HepG2 (cell line): Measurements from ENCODE around the gene SLCO3A1. TPM values are rescaled to one million over a fixed set of nuclear protein-coding genes. Genes with fewer than 3 reads are reported as not detected.

ENCODE experiments used
- ATAC-seq: fragments of 200-7000 bp; cut with Tn5 transposase; 3 replicates; pipeline ENCODE4 v1.9.1; 2020; ENCODE audit warnings: mild to moderate bottlenecking, moderate library complexity
- BruUV-seq: library from RNA; stranded (reverse); fragments of 400-500 nt; replicated peaks from 2 replicates; lab custom pipeline; 2021; lab: Mats Ljungman, UMichigan
- CTCF ChIA-PET: fragments of 300-600 bp; formaldehyde crosslinking; extraction: SDS; loops from one replicate; lab custom pipeline; 2021; ENCODE audit warnings: low total read pairs, inconsistent platforms, low intra/inter-chr PET ratio; lab: Yijun Ruan, JAX
- POLR2A ChIA-PET: fragments of 350-600 bp; sonication (Branson Sonifier 250); formaldehyde crosslinking; loops from one replicate; lab custom pipeline; 2020; ENCODE audit warnings: antibody characterized with exemption, inconsistent platforms; lab: Yijun Ruan, JAX
- DNase-seq: peaks from one replicate; pipeline ENCODE4 v3.0.0-alpha.2; 2015; ENCODE audit warnings: low spot score
- FAIRE-seq: peaks from 3 replicates; lab custom pipeline; 2011; peaks lifted over from hg19 to GRCh38; lab: Jason Lieb, UNC
- H2AFZ ChIP-seq: one replicate; pipeline ENCODE4 v1.6.1; 2011; ENCODE audit warnings: low read length, inconsistent platforms
- H3K27ac ChIP-seq: fragments of 300-600 bp; 3 replicates; pipeline ENCODE4 v1.8.0; 2011; ENCODE audit warnings: mixed run types, mild to moderate bottlenecking, mixed read lengths, low read length, inconsistent platforms; ENCODE audit not compliant: insufficient read depth; ENCODE audit errors: extremely low read length
- H3K27me3 ChIP-seq, 2 experiments: fragments of 200-600 bp in 1 of 2; 2 replicates in 1 of 2; 3 replicates in 1 of 2; pipeline versions ENCODE4 v1.6.0 to v1.8.0; 2011; ENCODE audit warnings: low read length in 2 of 2, mild to moderate bottlenecking in 2 of 2, moderate library complexity in 2 of 2, inconsistent platforms in 1 of 2; ENCODE audit not compliant: insufficient read depth in 2 of 2, control insufficient read depth in 1 of 2
- H3K36me3 ChIP-seq, 2 experiments: fragments of 200-600 bp in 1 of 2; replicated peaks in 1 of 2; 2 replicates in 1 of 2; 3 replicates in 1 of 2; pipeline versions ENCODE4 v1.5.1 to v1.8.0; 2011; ENCODE audit warnings: low read length in 2 of 2, inconsistent platforms in 1 of 2; ENCODE audit not compliant: insufficient read depth in 2 of 2, control insufficient read depth in 1 of 2
- H3K4me1 ChIP-seq: 2 replicates; pipeline ENCODE4 v1.5.1; 2012; ENCODE audit warnings: low read length, inconsistent platforms; ENCODE audit not compliant: insufficient read depth
- H3K4me2 ChIP-seq: 2 replicates; pipeline ENCODE4 v1.6.0; 2011; ENCODE audit warnings: low read depth, low read length, inconsistent platforms
- H3K4me3 ChIP-seq, 3 experiments: fragments of 200-600 bp in 1 of 3; sonication (generic), shearing (Covaris generic) in 1 of 3; replicated peaks in 1 of 3; 2 replicates each; pipeline ENCODE4 v1.5.1; 2011 to 2016; ENCODE audit warnings: low read length in 3 of 3, inconsistent platforms in 2 of 3, low read depth in 2 of 3, mild to moderate bottlenecking in 2 of 3, control low read depth in 1 of 3, mixed read lengths in 1 of 3; ENCODE audit not compliant: insufficient read depth in 1 of 3
- H3K79me2 ChIP-seq: one replicate; pipeline ENCODE4 v1.6.1; 2011; ENCODE audit warnings: low read length, inconsistent platforms; ENCODE audit not compliant: insufficient read depth
- H3K9ac ChIP-seq: 2 replicates; pipeline ENCODE4 v1.6.0; 2011; ENCODE audit warnings: mild to moderate bottlenecking, low read depth, low read length, inconsistent platforms; ENCODE audit not compliant: insufficient read depth
- H3K9me3 ChIP-seq: 2 replicates; pipeline ENCODE4 v1.5.1; 2012; ENCODE audit warnings: mild to moderate bottlenecking, low read length
- H4K20me1 ChIP-seq: 2 replicates; pipeline ENCODE4 v1.6.0; 2011; ENCODE audit warnings: inconsistent platforms, mild to moderate bottlenecking, low read length, moderate library complexity; ENCODE audit not compliant: insufficient read depth
- ARNT2 ChIP-seq: sonication (generic); formaldehyde crosslinking; IDR thresholded peaks from 2 replicates; pipeline ENCODE4 v1.8.0; 2022; ENCODE audit warnings: mild to moderate bottlenecking, low read depth, missing genetic modification reagents, moderate library complexity
- KDM5B ChIP-seq: sonication (generic); formaldehyde crosslinking; IDR thresholded peaks from 2 replicates; pipeline ENCODE4 v1.4.0; 2020; ENCODE audit warnings: missing genetic modification reagents, mild to moderate bottlenecking, borderline replicate concordance
- NRL ChIP-seq: sonication (generic); formaldehyde crosslinking; IDR thresholded peaks from 2 replicates; pipeline ENCODE4 v1.5.0; 2020; ENCODE audit warnings: missing genetic modification reagents, mild to moderate bottlenecking, moderate library complexity, borderline replicate concordance
- PHF5A ChIP-seq: IDR thresholded peaks from one replicate; pipeline ENCODE4 v1.6.1; 2018; ENCODE audit warnings: low read depth, missing genetic modification reagents; ENCODE audit not compliant: unreplicated experiment
- PRPF4 ChIP-seq: fragments of 200-400 bp; formaldehyde crosslinking; IDR thresholded peaks from 2 replicates; pipeline ENCODE4 v1.6.1; 2016; ENCODE audit warnings: low read length, low read depth; ENCODE audit not compliant: poor library complexity, severe bottlenecking
- SP5 ChIP-seq: IDR thresholded peaks from 2 replicates; pipeline ENCODE4 v1.6.1; 2016; ENCODE audit warnings: low read depth, borderline replicate concordance
- SUZ12 ChIP-seq: fragments of 150-350 bp; IDR thresholded peaks from 2 replicates; pipeline ENCODE4 v1.6.1; 2014; ENCODE audit warnings: low read depth, low read length
- THRA ChIP-seq: sonication (generic); formaldehyde crosslinking; IDR thresholded peaks from 2 replicates; pipeline ENCODE4 v1.4.0; 2020; ENCODE audit warnings: missing genetic modification reagents, borderline replicate concordance
- U2AF1 ChIP-seq: fragments of 200-400 bp; formaldehyde crosslinking; optimal IDR thresholded peaks from 2 replicates; pipeline ENCODE3; 2017; ENCODE audit warnings: mild to moderate bottlenecking, low read depth, low read length
- ZBTB7A ChIP-seq: sonication (generic); formaldehyde crosslinking; IDR thresholded peaks from 2 replicates; pipeline ENCODE4 v1.8.0; 2022; ENCODE audit warnings: mild to moderate bottlenecking, missing genetic modification reagents
- ZNF44 ChIP-seq: sonication (generic); formaldehyde crosslinking; IDR thresholded peaks from 2 replicates; pipeline ENCODE4 v1.5.1; 2020; ENCODE audit warnings: mild to moderate bottlenecking, missing genetic modification reagents
- ZNF451 ChIP-seq: sonication (generic); formaldehyde crosslinking; IDR thresholded peaks from 2 replicates; pipeline ENCODE4 v1.5.0; 2020; ENCODE audit warnings: mild to moderate bottlenecking, missing genetic modification reagents
- ZUFSP ChIP-seq: sonication (generic); formaldehyde crosslinking; IDR thresholded peaks from 2 replicates; pipeline ENCODE4 v1.9.0; 2021; ENCODE audit warnings: missing genetic modification reagents, mild to moderate bottlenecking, borderline replicate concordance
- WGBS: methylation state at CpG from one replicate; pipeline ENCODE4 v1.1.6; 2017; ENCODE audit warnings: low lambda C conversion rate; 5-methylcytosine and 5-hydroxymethylcytosine counted together
- in situ Hi-C: cut with HindIII; loops from 2 replicates; pipeline ENCODE4 v1.10.0; 2017; ENCODE audit warnings: low pct_unique_long_range_greater_than_20kb; ENCODE audit not compliant: extremely low pct_ligation_motif_present
- intact Hi-C: fragments of 100-400 bp; cut with micrococcal nuclease; formaldehyde crosslinking; loops from one replicate; pipeline ENCODE4 v1.10.0; 2022; ENCODE audit not compliant: unreplicated experiment
- polyA plus RNA-seq, 8 experiments: library from polyadenylated mRNA; depleted of rRNA in 3 of 8; stranded (reverse) in 7 of 8; unstranded in 1 of 8; fragments of >200 nt; fragmentation: Illumina TruSeq in 4 of 8; extraction: Trizol in 4 of 8; gene quantifications; 2 replicates each; pipeline versions ENCODE4 v1.2.1 to v1.2.3, GENCODE V29; 2011 to 2016; ENCODE audit warnings: low read depth in 4 of 8, missing spikeins in 1 of 8, mixed read lengths in 1 of 8; ENCODE audit not compliant: insufficient read depth in 1 of 8
- total RNA-seq, 5 experiments: library from RNA; depleted of rRNA; stranded (reverse); fragments of >200 nt; fragmentation: Illumina TruSeq; extraction: Trizol; gene quantifications; 2 replicates each; pipeline ENCODE4 v1.2.3, GENCODE V29; 2016; ENCODE audit warnings: low read depth in 1 of 5
- TF ChIP-seq, protein P1 (sequence below): sonication (generic); formaldehyde crosslinking; IDR thresholded peaks from 2 replicates; pipeline ENCODE4 v1.4.0; 2020; ENCODE audit warnings: mild to moderate bottlenecking, missing genetic modification reagents
- TF ChIP-seq, protein P2 (sequence below): sonication (generic); formaldehyde crosslinking; IDR thresholded peaks from 2 replicates; pipeline ENCODE4 v1.4.0; 2020; ENCODE audit warnings: missing genetic modification reagents; ENCODE audit errors: not compliant biosample characterization
- TF ChIP-seq, protein P3 (sequence below): sonication (generic); formaldehyde crosslinking; IDR thresholded peaks from 2 replicates; pipeline ENCODE4 v1.8.1; 2022; ENCODE audit warnings: low read depth, mild to moderate bottlenecking, missing genetic modification reagents

The SLCO3A1 gene
- total and polyA plus RNA-seq, 2 of the 13 experiments (the other 11 are each of a cell fraction or from before 2014, with no cell fraction given), result 0.02 TPM; not detected in 1

GRCh38 chr15:91884606-91885005 lies 31.1 kb downstream of the SLCO3A1 start:
- intact Hi-C loops, result no loop called here
- no TSS peak for BruUV-seq
- in situ Hi-C loops, result no loop called here
- Histone ChIP-seq H3K4me2 (no peak overlapping the region), H3K36me3 (no peaks in the 10 kb centered on the region), H2AFZ (no peak overlapping the region), H3K79me2 (no peaks in the 10 kb centered on the region), H3K9me3 (no peaks in the 10 kb centered on the region), H3K27me3 (peaks cover 0 to 5% of the 10 kb centered on the region in 2 experiments; a peak in 1 of 5 replicates), H3K4me1 (no peaks in the 10 kb centered on the region), H3K9ac (no peak overlapping the region), H3K27ac (no peak overlapping the region), H4K20me1 (no peaks in the 10 kb centered on the region), H3K4me3 (no peak overlapping the region)
- ChIA-PET POLR2A (no interaction called here), CTCF (no interaction called here)
- ATAC-seq, result no peak
- no peak for FAIRE-seq
- 10% methylated on average over 3 of the region's 3 CpGs for WGBS
- no peak for DNase-seq
- TF ChIP-seq, protein P1, sequence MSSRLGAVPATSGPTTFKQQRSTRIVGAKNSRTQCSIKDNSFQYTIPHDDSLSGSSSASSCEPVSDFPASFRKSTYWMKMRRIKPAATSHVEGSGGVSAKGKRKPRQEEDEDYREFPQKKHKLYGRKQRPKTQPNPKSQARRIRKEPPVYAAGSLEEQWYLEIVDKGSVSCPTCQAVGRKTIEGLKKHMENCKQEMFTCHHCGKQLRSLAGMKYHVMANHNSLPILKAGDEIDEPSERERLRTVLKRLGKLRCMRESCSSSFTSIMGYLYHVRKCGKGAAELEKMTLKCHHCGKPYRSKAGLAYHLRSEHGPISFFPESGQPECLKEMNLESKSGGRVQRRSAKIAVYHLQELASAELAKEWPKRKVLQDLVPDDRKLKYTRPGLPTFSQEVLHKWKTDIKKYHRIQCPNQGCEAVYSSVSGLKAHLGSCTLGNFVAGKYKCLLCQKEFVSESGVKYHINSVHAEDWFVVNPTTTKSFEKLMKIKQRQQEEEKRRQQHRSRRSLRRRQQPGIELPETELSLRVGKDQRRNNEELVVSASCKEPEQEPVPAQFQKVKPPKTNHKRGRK, result no peak
- TF ChIP-seq THRA (no peak), NRL (CRISPR knock-in tag) (no peak), KDM5B (CRISPR knock-in tag) (no peak), ZUFSP (CRISPR knock-in tag) (no peak), SUZ12 (no peak), ZNF44 (no peak), ZBTB7A (CRISPR knock-in tag) (no peak), PRPF4 (no peak), PHF5A (CRISPR knock-in tag) (no peak), ARNT2 (CRISPR knock-in tag) (no peak), U2AF1 (no peak), ZNF451 (no peak), SP5 (CRISPR knock-in tag) (no peak)
- TF ChIP-seq, protein P2, sequence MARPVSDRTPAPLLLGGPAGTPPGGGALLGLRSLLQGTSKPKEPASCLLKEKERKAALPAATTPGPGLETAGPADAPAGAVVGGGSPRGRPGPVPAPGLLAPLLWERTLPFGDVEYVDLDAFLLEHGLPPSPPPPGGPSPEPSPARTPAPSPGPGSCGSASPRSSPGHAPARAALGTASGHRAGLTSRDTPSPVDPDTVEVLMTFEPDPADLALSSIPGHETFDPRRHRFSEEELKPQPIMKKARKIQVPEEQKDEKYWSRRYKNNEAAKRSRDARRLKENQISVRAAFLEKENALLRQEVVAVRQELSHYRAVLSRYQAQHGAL (CRISPR knock-in tag), result no peak
- TF ChIP-seq, protein P3, sequence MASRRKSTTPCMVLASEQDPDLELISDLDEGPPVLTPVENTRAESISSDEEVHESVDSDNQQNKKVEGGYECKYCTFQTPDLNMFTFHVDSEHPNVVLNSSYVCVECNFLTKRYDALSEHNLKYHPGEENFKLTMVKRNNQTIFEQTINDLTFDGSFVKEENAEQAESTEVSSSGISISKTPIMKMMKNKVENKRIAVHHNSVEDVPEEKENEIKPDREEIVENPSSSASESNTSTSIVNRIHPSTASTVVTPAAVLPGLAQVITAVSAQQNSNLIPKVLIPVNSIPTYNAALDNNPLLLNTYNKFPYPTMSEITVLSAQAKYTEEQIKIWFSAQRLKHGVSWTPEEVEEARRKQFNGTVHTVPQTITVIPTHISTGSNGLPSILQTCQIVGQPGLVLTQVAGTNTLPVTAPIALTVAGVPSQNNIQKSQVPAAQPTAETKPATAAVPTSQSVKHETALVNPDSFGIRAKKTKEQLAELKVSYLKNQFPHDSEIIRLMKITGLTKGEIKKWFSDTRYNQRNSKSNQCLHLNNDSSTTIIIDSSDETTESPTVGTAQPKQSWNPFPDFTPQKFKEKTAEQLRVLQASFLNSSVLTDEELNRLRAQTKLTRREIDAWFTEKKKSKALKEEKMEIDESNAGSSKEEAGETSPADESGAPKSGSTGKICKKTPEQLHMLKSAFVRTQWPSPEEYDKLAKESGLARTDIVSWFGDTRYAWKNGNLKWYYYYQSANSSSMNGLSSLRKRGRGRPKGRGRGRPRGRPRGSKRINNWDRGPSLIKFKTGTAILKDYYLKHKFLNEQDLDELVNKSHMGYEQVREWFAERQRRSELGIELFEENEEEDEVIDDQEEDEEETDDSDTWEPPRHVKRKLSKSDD (CRISPR knock-in tag), result no peak
